H9 (cell line): ENCODE measurements around the gene CCDC175. TPM values are rescaled to one million over a fixed set of nuclear protein-coding genes. Genes with fewer than 3 reads are reported as not detected.

Source experiments
- DNase-seq: peaks from one replicate; pipeline ENCODE4 v3.0.0-alpha.2; 2017
- H2AFZ ChIP-seq: one replicate; pipeline ENCODE4 v1.6.1; 2013; ENCODE audit warnings: mild to moderate bottlenecking, low read length, control low read depth, moderate library complexity
- H2AK5ac ChIP-seq: 2 replicates; pipeline ENCODE4 v1.6.1; 2013; ENCODE audit warnings: low read length, control low read depth, mixed read lengths; ENCODE audit not compliant: insufficient read length
- H2BK120ac ChIP-seq: one replicate; pipeline ENCODE4 v1.6.1; 2013; ENCODE audit warnings: low read depth, mild to moderate bottlenecking, low read length, control low read depth, inconsistent platforms; ENCODE audit not compliant: poor library complexity, severe bottlenecking
- H2BK12ac ChIP-seq: 2 replicates; pipeline ENCODE4 v1.6.1; 2013; ENCODE audit warnings: low read length, control low read depth, mixed read lengths, low read depth; ENCODE audit not compliant: insufficient read length
- H2BK15ac ChIP-seq: 2 replicates; pipeline ENCODE4 v1.6.1; 2013; ENCODE audit warnings: low read depth, low read length, control low read depth
- H2BK20ac ChIP-seq: one replicate; pipeline ENCODE4 v1.6.1; 2013; ENCODE audit warnings: low read depth, mild to moderate bottlenecking, low read length, control low read depth, inconsistent platforms; ENCODE audit not compliant: poor library complexity, severe bottlenecking
- H2BK5ac ChIP-seq: 2 replicates; pipeline ENCODE4 v1.6.1; 2013; ENCODE audit warnings: low read length, control low read depth, mixed read lengths; ENCODE audit not compliant: insufficient read length
- H3K14ac ChIP-seq: 2 replicates; pipeline ENCODE4 v1.6.1; 2013; ENCODE audit warnings: low read length, control low read depth; ENCODE audit not compliant: insufficient read depth
- H3K18ac ChIP-seq: 2 replicates; pipeline ENCODE4 v1.6.1; 2013; ENCODE audit warnings: low read depth, mild to moderate bottlenecking, mixed read lengths, low read length, control low read depth; ENCODE audit not compliant: insufficient read length
- H3K23ac ChIP-seq: 2 replicates; pipeline ENCODE4 v1.6.1; 2013; ENCODE audit warnings: low read length, control low read depth, mixed read lengths, low read depth; ENCODE audit not compliant: insufficient read length
- H3K23me2 ChIP-seq: 2 replicates; pipeline ENCODE4 v1.6.1; 2013; ENCODE audit warnings: low read depth, mild to moderate bottlenecking, mixed read lengths, low read length, control low read depth; ENCODE audit not compliant: insufficient read length, poor library complexity, severe bottlenecking
- H3K27ac ChIP-seq: 2 replicates; pipeline ENCODE4 v1.5.1; 2013; ENCODE audit warnings: low read length, control low read depth, mixed read lengths, low read depth; ENCODE audit not compliant: insufficient read length
- H3K27me3 ChIP-seq: 2 replicates; pipeline ENCODE4 v1.6.1; 2013; ENCODE audit warnings: low read length, control low read depth, inconsistent platforms; ENCODE audit not compliant: insufficient read depth
- H3K4ac ChIP-seq: 2 replicates; pipeline ENCODE4 v1.6.1; 2013; ENCODE audit warnings: low read depth, mild to moderate bottlenecking, control low read depth, inconsistent platforms, low read length, moderate library complexity
- H3K4me1 ChIP-seq: 2 replicates; pipeline ENCODE4 v1.6.1; 2013; ENCODE audit warnings: low read length, control low read depth, inconsistent platforms; ENCODE audit not compliant: insufficient read depth
- H3K4me2 ChIP-seq: 2 replicates; pipeline ENCODE4 v1.6.1; 2013; ENCODE audit warnings: low read length, control low read depth, mixed read lengths; ENCODE audit not compliant: insufficient read length, insufficient read depth
- H3K56ac ChIP-seq: 2 replicates; pipeline ENCODE4 v1.6.1; 2013; ENCODE audit warnings: low read depth, mild to moderate bottlenecking, mixed read lengths, low read length, control low read depth; ENCODE audit not compliant: insufficient read length
- H3K79me1 ChIP-seq: 2 replicates; pipeline ENCODE4 v1.6.1; 2013; ENCODE audit warnings: low read depth, mild to moderate bottlenecking, moderate library complexity, low read length, control low read depth, inconsistent platforms; ENCODE audit not compliant: insufficient read depth, poor library complexity, severe bottlenecking
- H3K79me2 ChIP-seq: 2 replicates; pipeline ENCODE4 v1.6.1; 2013; ENCODE audit warnings: low read length, control low read depth, inconsistent platforms; ENCODE audit not compliant: insufficient read depth
- H3K9ac ChIP-seq: 2 replicates; pipeline ENCODE4 v1.6.1; 2013; ENCODE audit warnings: low read length, control low read depth, mixed read lengths; ENCODE audit not compliant: insufficient read length; ENCODE audit errors: extremely low read depth
- H3K9me3 ChIP-seq: one replicate; pipeline ENCODE4 v1.6.1; 2013; ENCODE audit warnings: low read depth, low read length, inconsistent platforms; ENCODE audit not compliant: control insufficient read depth
- H3T11ph ChIP-seq: one replicate; pipeline ENCODE4 v1.6.1; 2013; ENCODE audit warnings: mild to moderate bottlenecking, low read length, control low read depth, inconsistent platforms
- H4K20me1 ChIP-seq: one replicate; pipeline ENCODE4 v1.6.1; 2013; ENCODE audit not compliant: control insufficient read depth, insufficient read length, insufficient read depth
- H4K5ac ChIP-seq: 2 replicates; pipeline ENCODE4 v1.6.1; 2013; ENCODE audit warnings: low read depth, mild to moderate bottlenecking, mixed read lengths, low read length, control low read depth; ENCODE audit not compliant: insufficient read length
- H4K8ac ChIP-seq: replicated peaks from 2 replicates; pipeline ENCODE4 v1.6.1; 2013; ENCODE audit warnings: low read length, control low read depth, mixed read lengths, low read depth; ENCODE audit not compliant: insufficient read length
- H4K91ac ChIP-seq: 2 replicates; pipeline ENCODE4 v1.6.1; 2013; ENCODE audit warnings: low read depth, mild to moderate bottlenecking, moderate library complexity, mixed read lengths, low read length, control low read depth; ENCODE audit not compliant: insufficient read length
- H3K27ac Mint-ChIP-seq, 3 experiments: 2 replicates in 2 of 3; 3 replicates in 1 of 3; pipeline ENCODE4 v1.8.0; 2020 to 2021; ENCODE audit warnings: mixed read lengths in 3 of 3, mild to moderate bottlenecking in 1 of 3, moderate library complexity in 1 of 3
- H3K27me3 Mint-ChIP-seq: 2 replicates; pipeline ENCODE4 v1.8.0; 2021; ENCODE audit warnings: low read depth, mild to moderate bottlenecking, moderate library complexity, mixed read lengths
- H3K36me3 Mint-ChIP-seq, 3 experiments: 2 replicates in 2 of 3; 3 replicates in 1 of 3; pipeline ENCODE4 v1.8.0; 2020 to 2021; ENCODE audit warnings: low read depth in 3 of 3, mixed read lengths in 3 of 3; ENCODE audit not compliant: insufficient read depth in 1 of 3
- H3K4me1 Mint-ChIP-seq, 2 experiments: 2 replicates each; pipeline ENCODE4 v1.8.0; 2020; ENCODE audit warnings: mixed read lengths in 2 of 2
- H3K4me3 Mint-ChIP-seq, 2 experiments: 2 replicates in 1 of 2; 3 replicates in 1 of 2; pipeline ENCODE4 v1.8.0; 2020 to 2021; ENCODE audit warnings: mild to moderate bottlenecking in 2 of 2, mixed read lengths in 2 of 2, moderate library complexity in 1 of 2
- H3K9me3 Mint-ChIP-seq, 2 experiments: 2 replicates in 1 of 2; 3 replicates in 1 of 2; pipeline ENCODE4 v1.8.0; 2020; ENCODE audit warnings: mild to moderate bottlenecking in 2 of 2, mixed read lengths in 2 of 2, moderate library complexity in 1 of 2
- WGBS: extraction: QIAGEN DNeasy Blood & Tissue Kit; methylation state at CpG from one replicate; pipeline ENCODE4 v1.1.7; 2013; ENCODE audit warnings: missing lambda C conversion rate, low lambda C conversion rate, mixed read lengths; ENCODE audit not compliant: insufficient read length; ENCODE audit errors: extremely low coverage; 5-methylcytosine and 5-hydroxymethylcytosine counted together
- total RNA-seq: library from RNA; stranded (reverse); gene quantifications from 2 replicates; pipeline ENCODE4 v1.2.1, GENCODE V29; 2021
- TF ChIP-seq, protein P1 (sequence below): fragments of 200-600 bp; sonication (generic); conservative IDR thresholded peaks from 3 replicates; pipeline ENCODE4 v1.8.0; 2021; ENCODE audit warnings: antibody characterized with exemption, mild to moderate bottlenecking

The CCDC175 gene
- total RNA-seq, 1 experiment from 2014 or later = 0.09 TPM

DNA sequence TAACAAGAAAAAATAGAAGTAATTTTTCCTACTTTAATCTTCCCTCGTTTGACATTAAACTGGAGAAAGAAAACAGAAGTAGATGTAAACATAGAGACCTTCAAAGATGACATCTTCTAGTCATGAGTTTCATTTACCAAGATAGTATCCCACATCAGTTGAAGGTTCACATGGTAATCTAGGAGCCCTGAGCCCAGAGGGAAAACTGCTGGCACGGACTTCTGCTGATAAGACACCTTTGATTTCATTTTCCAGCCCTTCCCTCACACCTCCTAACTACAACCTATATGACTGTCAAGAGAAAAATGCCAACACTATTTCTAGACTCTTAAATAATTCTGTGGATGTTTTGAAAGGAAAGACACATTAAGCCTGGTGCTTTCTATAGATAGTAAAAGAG lies 46.0 kb upstream of the CCDC175 start:
- Histone ChIP-seq H3K79me1 (no peaks in the 10 kb centered on the region), H3K14ac (no peak overlapping the region), H3T11ph (no peak overlapping the region), H3K79me2 (no peaks in the 10 kb centered on the region), H3K4me1 (no peaks in the 10 kb centered on the region), H3K4ac (no peak overlapping the region), H4K20me1 (no peaks in the 10 kb centered on the region), H3K27ac (no peak overlapping the region), H4K91ac (no peak overlapping the region), H3K23me2 (no peaks in the 10 kb centered on the region), H3K9ac (no peak overlapping the region), H2BK5ac (no peak overlapping the region), H4K5ac (no peak overlapping the region), H2BK15ac (no peak overlapping the region), H2AK5ac (no peak overlapping the region), H2AFZ (no peak overlapping the region), H3K18ac (no peak overlapping the region), H2BK120ac (no peak overlapping the region), H4K8ac (no peak overlapping the region), H3K56ac (no peak overlapping the region), H3K27me3 (no peaks in the 10 kb centered on the region), H2BK20ac (no peak overlapping the region), H3K9me3 (no peaks in the 10 kb centered on the region), H3K23ac (no peak overlapping the region), H3K4me2 (no peak overlapping the region), H2BK12ac (no peak overlapping the region)
- TF ChIP-seq, protein P1, sequence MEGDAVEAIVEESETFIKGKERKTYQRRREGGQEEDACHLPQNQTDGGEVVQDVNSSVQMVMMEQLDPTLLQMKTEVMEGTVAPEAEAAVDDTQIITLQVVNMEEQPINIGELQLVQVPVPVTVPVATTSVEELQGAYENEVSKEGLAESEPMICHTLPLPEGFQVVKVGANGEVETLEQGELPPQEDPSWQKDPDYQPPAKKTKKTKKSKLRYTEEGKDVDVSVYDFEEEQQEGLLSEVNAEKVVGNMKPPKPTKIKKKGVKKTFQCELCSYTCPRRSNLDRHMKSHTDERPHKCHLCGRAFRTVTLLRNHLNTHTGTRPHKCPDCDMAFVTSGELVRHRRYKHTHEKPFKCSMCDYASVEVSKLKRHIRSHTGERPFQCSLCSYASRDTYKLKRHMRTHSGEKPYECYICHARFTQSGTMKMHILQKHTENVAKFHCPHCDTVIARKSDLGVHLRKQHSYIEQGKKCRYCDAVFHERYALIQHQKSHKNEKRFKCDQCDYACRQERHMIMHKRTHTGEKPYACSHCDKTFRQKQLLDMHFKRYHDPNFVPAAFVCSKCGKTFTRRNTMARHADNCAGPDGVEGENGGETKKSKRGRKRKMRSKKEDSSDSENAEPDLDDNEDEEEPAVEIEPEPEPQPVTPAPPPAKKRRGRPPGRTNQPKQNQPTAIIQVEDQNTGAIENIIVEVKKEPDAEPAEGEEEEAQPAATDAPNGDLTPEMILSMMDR = no peak
- Mint-ChIP-seq H3K9me3 (peaks cover 0 to 5% of the 10 kb centered on the region in 2 experiments; a peak in 2 of 5 replicates), H3K4me3 (no peak overlapping the region), H3K27me3 (peaks cover 4% of the 10 kb centered on the region; the same call in 1 of the 2 replicates), H3K27ac (no peak overlapping the region), H3K4me1 (no peaks in the 10 kb centered on the region), H3K36me3 (peaks cover 0 to 4% (median 0%) of the 10 kb centered on the region in 3 experiments; a peak in 1 of 7 replicates)
- no CpG with 5 or more reads among the region's 2 CpGs for WGBS
- no peak for DNase-seq
